Measurements from ENCODE around the gene TRIM52.

DNA sequence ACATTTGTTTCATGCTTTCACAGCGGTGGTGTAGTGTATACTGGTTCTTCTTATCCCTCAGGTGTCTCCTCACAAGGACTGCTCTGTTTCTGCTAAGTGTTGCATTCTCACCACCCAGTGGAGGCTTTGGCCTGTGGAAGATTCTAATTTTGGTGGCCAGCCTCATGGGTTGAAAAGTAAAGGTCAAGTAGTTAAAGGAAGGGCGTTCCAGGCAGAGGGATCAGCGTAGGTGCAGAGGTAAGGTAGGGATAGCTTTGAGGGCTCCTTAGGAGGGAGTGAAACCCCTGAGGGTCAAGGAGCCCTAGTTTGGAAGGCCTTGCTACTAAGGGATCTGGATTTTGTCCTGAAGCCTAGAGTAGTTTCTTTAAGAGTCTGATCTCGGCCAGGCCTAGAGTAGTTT, 12.7 kb downstream of the TRIM52 start:
- TF ChIP-seq, protein P1, sequence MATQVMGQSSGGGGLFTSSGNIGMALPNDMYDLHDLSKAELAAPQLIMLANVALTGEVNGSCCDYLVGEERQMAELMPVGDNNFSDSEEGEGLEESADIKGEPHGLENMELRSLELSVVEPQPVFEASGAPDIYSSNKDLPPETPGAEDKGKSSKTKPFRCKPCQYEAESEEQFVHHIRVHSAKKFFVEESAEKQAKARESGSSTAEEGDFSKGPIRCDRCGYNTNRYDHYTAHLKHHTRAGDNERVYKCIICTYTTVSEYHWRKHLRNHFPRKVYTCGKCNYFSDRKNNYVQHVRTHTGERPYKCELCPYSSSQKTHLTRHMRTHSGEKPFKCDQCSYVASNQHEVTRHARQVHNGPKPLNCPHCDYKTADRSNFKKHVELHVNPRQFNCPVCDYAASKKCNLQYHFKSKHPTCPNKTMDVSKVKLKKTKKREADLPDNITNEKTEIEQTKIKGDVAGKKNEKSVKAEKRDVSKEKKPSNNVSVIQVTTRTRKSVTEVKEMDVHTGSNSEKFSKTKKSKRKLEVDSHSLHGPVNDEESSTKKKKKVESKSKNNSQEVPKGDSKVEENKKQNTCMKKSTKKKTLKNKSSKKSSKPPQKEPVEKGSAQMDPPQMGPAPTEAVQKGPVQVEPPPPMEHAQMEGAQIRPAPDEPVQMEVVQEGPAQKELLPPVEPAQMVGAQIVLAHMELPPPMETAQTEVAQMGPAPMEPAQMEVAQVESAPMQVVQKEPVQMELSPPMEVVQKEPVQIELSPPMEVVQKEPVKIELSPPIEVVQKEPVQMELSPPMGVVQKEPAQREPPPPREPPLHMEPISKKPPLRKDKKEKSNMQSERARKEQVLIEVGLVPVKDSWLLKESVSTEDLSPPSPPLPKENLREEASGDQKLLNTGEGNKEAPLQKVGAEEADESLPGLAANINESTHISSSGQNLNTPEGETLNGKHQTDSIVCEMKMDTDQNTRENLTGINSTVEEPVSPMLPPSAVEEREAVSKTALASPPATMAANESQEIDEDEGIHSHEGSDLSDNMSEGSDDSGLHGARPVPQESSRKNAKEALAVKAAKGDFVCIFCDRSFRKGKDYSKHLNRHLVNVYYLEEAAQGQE (IDR thresholded peaks at IDR 0.05; ENCODE audit: insufficient read depth in 1 of 2, low read depth in 2 of 2, low read length in 2 of 2), result no peak
- TF ChIP-seq TAF1 (IDR thresholded peaks at IDR 0.05; ENCODE audit: borderline replicate concordance, insufficient read depth, low read length), result no peak

All from PFSK-1 (cell line).